GM12874 (cell line): ENCODE data around the gene C10orf90.

Experiments
- CTCF ChIP-seq: IDR thresholded peaks from 2 replicates; pipeline ENCODE4 v1.5.1; 2011; ENCODE audit warnings: low read depth, mild to moderate bottlenecking, control low read depth, low read length, moderate library complexity; ENCODE audit not compliant: insufficient read depth

Gene C10orf90

GRCh38 chr10:126375299-126375698, 295.2 kb downstream of the C10orf90 start:
- TF ChIP-seq CTCF, result no peak
